CD4-positive, alpha-beta T cell treated with Interleukin-6 at 100 ng/mL for 8 hours (primary cell): ENCODE results near the gene SLC38A10.
A peak's percentile ranks its signal among the peaks of the same experiment; 100 is the strongest.

ENCODE experiments used
- DNase-seq: peaks from one replicate; pipeline ENCODE4 v3.0.0-alpha.2; 2020; ENCODE audit warnings: mixed read lengths, low spot score

The SLC38A10 gene

GRCh38 chr17:81241648-81242420 is 53.3 kb downstream of the SLC38A10 start:
- DNase-seq = peak; percentile 44

- no peak for DNase-seq
These were observed 53.9 kb downstream of the SLC38A10 start for GRCh38 chr17:81241203-81241602.

- DNase-seq = no peak
These were observed 54.3 kb downstream of the SLC38A10 start for GRCh38 chr17:81240761-81241160.

GRCh38 chr17:81239714-81240555 is 55.2 kb downstream of the SLC38A10 start:
- DNase-seq = no peak

GRCh38 chr17:81238815-81239713 is 56.0 kb downstream of the SLC38A10 start, which contains the start of the genes NDUFAF8 and TEPSIN:
NDUFAF8 (plus strand) TSS chr17:81239318; CDS start chr17:81239364, 46 bp downstream.
TEPSIN (minus strand) TSS chr17:81239055; CDS start chr17:81239033, 22 bp downstream.
- peak; percentile 97 for DNase-seq

GRCh38 chr17:81238490-81238814 is 56.7 kb downstream of the SLC38A10 start:
- DNase-seq = no peak

GRCh38 chr17:81237591-81238489 is 57.3 kb downstream of the SLC38A10 start:
- DNase-seq = no peak

- no peak for DNase-seq
These were observed 58.3 kb downstream of the SLC38A10 start for GRCh38 chr17:81236784-81237183.

- no peak for DNase-seq
These were observed 59.0 kb downstream of the SLC38A10 start for GRCh38 chr17:81235822-81236740.

GRCh38 chr17:81234940-81235821 is 59.9 kb downstream of the SLC38A10 start:
- no peak for DNase-seq

GRCh38 chr17:81234506-81234855 is 60.6 kb downstream of the SLC38A10 start:
- DNase-seq = no peak

GRCh38 chr17:81233811-81234505 is 61.1 kb downstream of the SLC38A10 start:
- no peak for DNase-seq

GRCh38 chr17:81233316-81233715 is 61.8 kb downstream of the SLC38A10 start:
- no peak for DNase-seq

- DNase-seq = no peak
These were observed 62.4 kb downstream of the SLC38A10 start for GRCh38 chr17:81232616-81233241.

- no peak for DNase-seq
These were observed 63.1 kb downstream of the SLC38A10 start for GRCh38 chr17:81231766-81232581.

- no peak for DNase-seq
These were observed 63.9 kb downstream of the SLC38A10 start for GRCh38 chr17:81231121-81231645.
